ENCODE data around the gene PACRG. TPM values are rescaled to one million over a fixed set of nuclear protein-coding genes. Genes with fewer than 3 reads are reported as not detected.

The PACRG gene
- total RNA-seq, 1 donor = under 0.01 TPM

DNA sequence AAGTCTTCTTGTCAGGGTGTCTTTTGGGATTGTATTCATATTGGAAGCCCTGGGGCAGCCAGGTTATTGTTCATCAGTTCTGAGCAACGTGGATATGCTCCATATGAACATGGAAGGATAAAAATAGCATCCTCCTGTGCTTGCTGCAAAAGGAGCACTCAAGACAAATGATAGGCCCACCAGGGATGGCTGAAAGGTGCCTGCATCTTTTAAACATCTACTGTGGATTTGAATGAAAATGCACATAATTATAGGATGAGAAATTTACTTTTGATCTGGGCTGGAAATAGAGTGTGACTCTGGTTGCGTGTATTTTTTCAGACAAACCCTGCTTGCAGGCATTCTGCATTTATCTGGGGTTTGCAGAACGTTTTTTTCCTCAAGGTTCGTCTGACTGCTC is 299.1 kb downstream of the PACRG start:
- DNase-seq (ENCODE audit: low read depth) = no peak
- TF ChIP-seq, protein P1, sequence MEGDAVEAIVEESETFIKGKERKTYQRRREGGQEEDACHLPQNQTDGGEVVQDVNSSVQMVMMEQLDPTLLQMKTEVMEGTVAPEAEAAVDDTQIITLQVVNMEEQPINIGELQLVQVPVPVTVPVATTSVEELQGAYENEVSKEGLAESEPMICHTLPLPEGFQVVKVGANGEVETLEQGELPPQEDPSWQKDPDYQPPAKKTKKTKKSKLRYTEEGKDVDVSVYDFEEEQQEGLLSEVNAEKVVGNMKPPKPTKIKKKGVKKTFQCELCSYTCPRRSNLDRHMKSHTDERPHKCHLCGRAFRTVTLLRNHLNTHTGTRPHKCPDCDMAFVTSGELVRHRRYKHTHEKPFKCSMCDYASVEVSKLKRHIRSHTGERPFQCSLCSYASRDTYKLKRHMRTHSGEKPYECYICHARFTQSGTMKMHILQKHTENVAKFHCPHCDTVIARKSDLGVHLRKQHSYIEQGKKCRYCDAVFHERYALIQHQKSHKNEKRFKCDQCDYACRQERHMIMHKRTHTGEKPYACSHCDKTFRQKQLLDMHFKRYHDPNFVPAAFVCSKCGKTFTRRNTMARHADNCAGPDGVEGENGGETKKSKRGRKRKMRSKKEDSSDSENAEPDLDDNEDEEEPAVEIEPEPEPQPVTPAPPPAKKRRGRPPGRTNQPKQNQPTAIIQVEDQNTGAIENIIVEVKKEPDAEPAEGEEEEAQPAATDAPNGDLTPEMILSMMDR (IDR thresholded peaks at IDR 0.05; ENCODE audit: insufficient read depth, low read depth, low read length) = no peak
- H3K4me3 ChIP-seq (ENCODE audit: low read depth, low read length) = no peak overlapping the region

DNA sequence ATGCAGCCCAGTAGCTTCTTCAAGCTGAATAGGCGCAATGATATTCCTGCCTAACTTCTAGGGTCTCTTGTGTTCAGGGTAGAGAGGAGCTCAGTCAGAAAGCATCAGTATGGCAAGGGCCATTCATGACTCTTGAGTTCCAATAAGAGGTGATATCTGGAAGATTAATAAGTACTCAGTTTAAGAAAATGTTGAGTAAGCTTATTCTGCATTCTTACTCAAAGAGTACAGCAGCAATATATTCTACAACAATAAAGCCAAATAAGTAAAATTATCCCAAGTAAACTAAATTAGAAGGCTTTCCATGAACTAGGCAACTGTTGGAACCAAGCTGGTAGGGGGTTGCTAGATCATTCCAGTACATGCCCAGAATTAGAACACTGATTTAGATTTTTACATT is 303.2 kb downstream of the PACRG start:
- TF ChIP-seq, protein P1 (IDR thresholded peaks at IDR 0.05; ENCODE audit: insufficient read depth, low read depth, low read length) = no peak
- no peak for DNase-seq (ENCODE audit: low read depth)
- H3K4me3 ChIP-seq (ENCODE audit: low read depth, low read length) = no peak overlapping the region

DNA sequence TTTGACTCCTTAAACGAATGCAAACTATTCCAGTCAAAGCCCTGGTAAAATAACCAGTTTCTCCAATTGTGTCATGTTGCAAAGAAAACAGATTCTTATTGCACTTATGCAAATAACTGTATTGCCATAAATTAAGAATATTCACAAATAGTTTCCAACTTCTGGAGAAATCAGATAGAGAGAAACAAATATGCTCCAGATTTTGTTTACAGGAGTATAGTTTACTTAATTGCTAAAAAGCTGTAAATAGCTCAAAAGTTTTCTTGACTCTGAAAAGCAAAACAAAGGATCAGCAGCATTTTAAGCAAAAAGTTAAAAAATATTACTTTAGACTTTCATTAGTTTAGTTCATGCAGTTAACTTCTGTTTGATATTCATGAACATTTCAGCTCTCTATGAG is 304.2 kb downstream of the PACRG start:
- TF ChIP-seq, protein P1 (IDR thresholded peaks at IDR 0.05; ENCODE audit: insufficient read depth, low read depth, low read length) = no peak
- DNase-seq (ENCODE audit: low read depth) = no peak
- H3K4me3 ChIP-seq (ENCODE audit: low read depth, low read length) = no peak overlapping the region

DNA sequence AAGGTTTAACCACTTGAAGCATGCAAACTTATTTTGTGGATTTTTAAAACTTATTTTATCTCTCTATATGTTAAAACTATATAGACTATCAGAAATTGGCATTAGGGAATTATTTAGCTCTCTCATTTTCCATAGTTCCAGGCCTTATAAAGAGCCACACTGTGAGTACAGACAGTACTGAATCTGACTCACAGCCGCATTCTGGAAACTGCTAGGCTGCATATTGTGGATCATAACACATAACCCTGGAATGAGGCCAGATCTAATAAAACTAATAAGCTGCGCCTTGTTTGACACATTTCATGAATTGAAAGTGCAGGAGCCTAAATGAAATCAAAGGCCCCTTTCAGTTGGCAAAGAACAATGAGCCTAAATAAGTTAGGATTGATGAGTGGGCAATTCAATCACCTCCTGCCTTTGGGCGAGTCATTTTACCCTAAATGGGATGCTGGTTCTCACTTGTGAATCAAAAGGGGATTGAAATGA is 308.4 kb downstream of the PACRG start:
- DNase-seq (ENCODE audit: low read depth) = no peak
- H3K4me3 ChIP-seq (ENCODE audit: low read depth, low read length) = no peak overlapping the region
- TF ChIP-seq, protein P1 (IDR thresholded peaks at IDR 0.05; ENCODE audit: insufficient read depth, low read depth, low read length) = no peak

DNA sequence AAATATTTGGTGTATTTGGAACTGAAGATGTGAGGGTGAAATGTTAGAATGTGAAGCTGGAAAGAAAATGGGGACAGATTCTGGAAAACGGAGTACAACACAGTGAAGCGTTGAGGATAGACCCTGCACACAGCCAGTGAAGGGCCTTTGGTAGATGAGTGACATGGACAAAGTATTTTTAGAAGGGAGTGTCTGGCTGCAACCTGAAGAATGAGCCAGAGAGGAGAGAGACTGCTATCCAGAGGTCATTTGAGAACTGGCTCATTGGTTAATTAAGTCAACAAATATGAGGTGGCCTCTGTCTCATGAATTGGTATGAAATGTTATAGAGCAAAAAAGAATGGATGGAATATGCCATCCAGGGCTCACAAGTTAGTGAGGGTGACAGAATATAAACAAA is 310.5 kb downstream of the PACRG start:
- TF ChIP-seq, protein P1 (IDR thresholded peaks at IDR 0.05; ENCODE audit: insufficient read depth, low read depth, low read length) = no peak
- no peak for DNase-seq (ENCODE audit: low read depth)
- no peak overlapping the region for H3K4me3 ChIP-seq (ENCODE audit: low read depth, low read length)

DNA sequence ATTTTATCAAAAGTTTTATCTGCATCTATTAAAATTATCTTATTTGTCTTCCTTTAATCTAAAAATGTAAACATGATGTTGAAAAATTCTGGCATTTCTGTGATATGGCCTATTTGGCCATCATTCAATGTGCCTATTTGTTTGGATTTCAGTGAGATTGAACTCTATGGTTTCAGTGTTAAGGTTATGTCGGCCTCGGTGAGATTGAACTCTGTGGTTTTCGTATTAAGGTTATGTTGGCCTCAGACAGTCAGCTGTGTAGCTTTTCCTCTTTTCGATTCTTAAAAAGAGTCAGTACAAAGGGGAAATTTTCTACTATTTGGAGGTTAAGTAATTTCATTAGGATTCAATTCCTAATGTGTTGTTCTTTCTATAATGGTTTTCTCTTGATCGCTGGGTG is 320.6 kb downstream of the PACRG start:
- no peak overlapping the region for H3K4me3 ChIP-seq (ENCODE audit: low read depth, low read length)
- no peak for DNase-seq (ENCODE audit: low read depth)
- TF ChIP-seq, protein P1 (IDR thresholded peaks at IDR 0.05; ENCODE audit: insufficient read depth, low read depth, low read length) = no peak

DNA sequence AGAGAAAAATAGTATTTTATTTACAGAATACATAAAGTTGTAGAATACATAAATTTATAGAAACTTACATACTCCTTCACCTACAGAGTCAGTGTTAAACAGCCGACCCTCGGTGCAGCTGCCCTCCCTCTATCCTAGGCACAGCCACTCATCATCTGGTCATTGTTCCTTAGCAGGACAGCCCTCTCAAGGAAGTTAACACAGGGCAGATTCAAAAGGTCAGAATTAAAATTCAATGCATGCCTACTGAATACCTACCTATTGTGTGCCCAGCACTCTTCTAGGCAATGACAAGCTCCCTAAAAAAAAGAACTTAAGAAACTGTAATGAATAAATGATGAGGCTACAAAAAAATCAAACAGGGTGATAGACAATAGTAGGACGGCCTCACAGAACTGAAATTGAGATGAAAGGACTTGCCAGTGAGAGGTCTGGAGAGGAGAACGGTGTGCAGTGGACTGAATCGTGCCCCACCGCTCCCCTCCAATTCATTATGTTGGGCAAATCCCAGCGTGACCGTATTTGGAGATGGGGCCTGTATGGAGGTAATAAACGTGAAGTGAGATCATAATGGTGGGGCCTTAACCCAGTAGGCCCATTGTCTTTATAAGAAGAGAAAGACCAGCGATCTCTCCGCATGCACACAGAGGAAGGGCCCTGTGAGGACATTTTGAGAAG is 326.0 kb downstream of the PACRG start:
- H3K4me3 ChIP-seq (ENCODE audit: low read depth, low read length) = no peak overlapping the region
- TF ChIP-seq, protein P1 (IDR thresholded peaks at IDR 0.05; ENCODE audit: insufficient read depth, low read depth, low read length) = no peak
- DNase-seq (ENCODE audit: low read depth) = no peak

Data from fibroblast of villous mesenchyme (primary cell).